KOPT-K1 (cell line): ENCODE measurements around the gene MAP2K5.

Experiments
- H3K27ac ChIP-seq: fragments of 200-600 bp; sonication (generic); 2 replicates; pipeline ENCODE4 v1.5.1; 2016; ENCODE audit warnings: antibody characterized with exemption, mild to moderate bottlenecking, low read depth, low read length; ENCODE audit not compliant: poor library complexity, severe bottlenecking
- H3K36me3 ChIP-seq: fragments of 200-600 bp; sonication (generic); 2 replicates; pipeline ENCODE4 v1.5.1; 2017; ENCODE audit warnings: antibody characterized with exemption, mild to moderate bottlenecking, low read length, moderate library complexity; ENCODE audit not compliant: insufficient read depth
- H3K9me3 ChIP-seq: fragments of 200-600 bp; sonication (generic); 2 replicates; pipeline ENCODE4 v1.5.1; 2017; ENCODE audit warnings: antibody characterized with exemption, low read length, mild to moderate bottlenecking; ENCODE audit not compliant: insufficient read depth, poor library complexity, severe bottlenecking

The MAP2K5 gene

DNA sequence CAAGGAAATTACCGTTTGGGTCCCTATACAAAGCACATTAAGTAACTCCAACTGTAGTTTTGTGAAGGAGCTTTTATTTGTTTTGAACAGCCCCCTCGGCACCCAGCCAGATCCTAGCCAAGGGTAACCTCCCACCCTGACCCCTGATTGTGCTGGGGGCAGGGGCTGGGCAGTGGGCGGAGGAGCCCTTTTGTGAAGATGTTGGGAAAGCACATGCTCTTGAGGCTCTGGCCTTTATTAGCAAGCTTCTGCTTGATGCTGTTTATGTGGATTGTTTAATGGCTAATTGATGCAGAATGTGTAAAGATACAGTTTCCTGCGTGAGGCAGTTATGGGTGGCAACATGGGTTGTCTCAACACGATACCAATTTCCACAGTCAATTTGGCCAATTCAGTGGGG, 136.5 kb downstream of the MAP2K5 start:
- Histone ChIP-seq H3K36me3 (no peaks in the 10 kb centered on the region), H3K9me3 (peaks cover 12% of the 10 kb centered on the region), H3K27ac (no peak overlapping the region)

GRCh38 chr15:67680641-67681040, 138.1 kb downstream of the MAP2K5 start:
- Histone ChIP-seq H3K27ac (no peak overlapping the region), H3K9me3 (peaks cover 27% of the 10 kb centered on the region), H3K36me3 (no peaks in the 10 kb centered on the region)

- Histone ChIP-seq H3K27ac (no peak overlapping the region), H3K36me3 (no peaks in the 10 kb centered on the region), H3K9me3 (peaks cover 30% of the 10 kb centered on the region)
These were observed 142.6 kb downstream of the MAP2K5 start for GRCh38 chr15:67685008-67685599.

DNA sequence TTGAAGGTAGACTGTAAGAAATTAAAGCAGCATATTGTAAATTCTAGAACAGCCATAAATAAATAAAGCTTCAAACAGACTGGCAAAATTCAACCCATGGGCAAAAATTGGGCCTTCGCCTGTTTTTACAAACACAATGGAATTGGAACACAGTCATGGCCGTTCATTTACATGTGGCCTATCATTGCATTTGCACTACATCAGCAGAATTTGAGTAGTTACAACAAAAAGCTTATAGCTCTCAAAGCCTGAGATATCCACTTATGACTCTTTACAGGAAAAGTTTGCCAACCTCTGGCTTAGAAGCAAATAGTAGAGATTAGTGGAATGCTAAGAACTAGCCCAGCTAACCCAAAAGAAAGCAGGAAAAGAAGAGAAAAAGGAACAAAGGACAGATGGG, 143.2 kb downstream of the MAP2K5 start:
- Histone ChIP-seq H3K9me3 (peaks cover 30% of the 10 kb centered on the region), H3K27ac (no peak overlapping the region)

DNA sequence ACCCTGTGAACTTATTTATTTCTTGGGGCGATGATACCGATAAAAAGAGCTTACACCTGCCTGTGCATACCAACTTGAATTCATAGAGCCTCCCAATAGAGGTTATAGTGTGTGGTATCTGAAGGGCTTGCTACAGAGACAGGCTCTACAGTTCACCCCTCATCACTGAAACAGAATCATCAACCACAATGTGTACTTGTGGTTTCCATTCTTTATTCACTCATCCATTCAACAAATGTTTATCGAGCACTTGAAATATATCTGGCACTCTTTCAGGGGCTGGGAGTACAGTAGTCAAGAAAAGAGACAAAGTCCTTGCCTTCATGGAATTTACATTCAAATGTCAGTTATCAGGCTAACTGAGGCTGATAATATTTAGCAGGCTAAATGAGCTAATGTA, 148.4 kb downstream of the MAP2K5 start:
- Histone ChIP-seq H3K36me3 (no peaks in the 10 kb centered on the region), H3K9me3 (peaks cover under 1% of the 10 kb centered on the region), H3K27ac (no peak overlapping the region)

More for the DNA sequence above, 143.2 kb downstream of the MAP2K5 start:
- H3K36me3 ChIP-seq: no peaks in the 10 kb centered on the region

DNA sequence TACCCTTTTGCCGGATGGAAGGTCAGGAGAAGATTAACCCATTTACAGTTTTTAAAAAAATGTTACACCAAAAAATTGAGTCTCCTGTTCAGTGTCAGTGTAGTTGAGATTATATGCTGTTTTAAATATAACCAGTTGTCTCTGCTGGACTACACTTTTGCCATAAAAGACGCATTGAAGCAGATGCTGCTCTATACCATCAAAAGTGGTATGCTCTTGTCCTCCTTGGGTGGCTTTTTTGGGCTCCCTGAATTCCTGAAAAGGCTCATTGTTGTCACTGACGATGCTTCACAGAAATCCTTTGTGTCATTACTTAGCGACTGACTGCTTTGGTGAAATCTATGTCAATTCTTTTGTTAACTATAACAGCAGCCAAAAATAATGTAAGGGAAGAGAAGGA, 148.9 kb downstream of the MAP2K5 start:
- Histone ChIP-seq H3K27ac (no peak overlapping the region), H3K9me3 (no peaks in the 10 kb centered on the region), H3K36me3 (no peaks in the 10 kb centered on the region)

- Histone ChIP-seq H3K27ac (no peak overlapping the region), H3K9me3 (no peaks in the 10 kb centered on the region), H3K36me3 (no peaks in the 10 kb centered on the region)
These were observed 150.1 kb downstream of the MAP2K5 start for GRCh38 chr15:67692573-67692972.

GRCh38 chr15:67696087-67696486, 153.6 kb downstream of the MAP2K5 start:
- no peak overlapping the region for H3K27ac ChIP-seq
- peaks cover 8% of the 10 kb centered on the region for H3K9me3 ChIP-seq
- H3K36me3 ChIP-seq: 0 out of 2 replicates have a peak, but pooled peaks cover 5% of the 10 kb centered on the region

- Histone ChIP-seq H3K9me3 (peaks cover 8% of the 10 kb centered on the region), H3K36me3 (peaks cover 10% of the 10 kb centered on the region; the same call in 1 of the 2 replicates), H3K27ac (no peak overlapping the region)
These were observed 157.5 kb downstream of the MAP2K5 start for GRCh38 chr15:67700023-67700422.

DNA sequence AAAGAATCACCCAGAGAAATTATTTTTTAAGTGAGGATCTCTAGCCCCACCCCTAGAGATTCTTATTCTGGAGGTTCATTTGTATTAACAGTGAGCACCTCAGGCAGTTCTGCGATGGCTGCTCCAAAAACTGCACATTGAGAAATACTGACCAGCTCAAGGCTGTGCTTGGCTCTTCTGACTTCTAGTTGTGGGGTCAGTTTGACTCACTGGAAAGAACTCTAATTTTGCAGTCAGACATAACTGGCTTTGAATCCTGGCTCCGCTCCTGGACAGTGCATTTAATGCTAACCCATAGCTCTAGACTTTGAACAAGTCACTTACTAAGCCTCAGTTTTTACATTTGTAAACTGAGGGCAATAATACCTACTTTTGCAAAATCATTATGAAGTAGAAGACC, 159.2 kb downstream of the MAP2K5 start:
- H3K9me3 ChIP-seq: peaks cover 8% of the 10 kb centered on the region
- H3K27ac ChIP-seq: no peak overlapping the region

DNA sequence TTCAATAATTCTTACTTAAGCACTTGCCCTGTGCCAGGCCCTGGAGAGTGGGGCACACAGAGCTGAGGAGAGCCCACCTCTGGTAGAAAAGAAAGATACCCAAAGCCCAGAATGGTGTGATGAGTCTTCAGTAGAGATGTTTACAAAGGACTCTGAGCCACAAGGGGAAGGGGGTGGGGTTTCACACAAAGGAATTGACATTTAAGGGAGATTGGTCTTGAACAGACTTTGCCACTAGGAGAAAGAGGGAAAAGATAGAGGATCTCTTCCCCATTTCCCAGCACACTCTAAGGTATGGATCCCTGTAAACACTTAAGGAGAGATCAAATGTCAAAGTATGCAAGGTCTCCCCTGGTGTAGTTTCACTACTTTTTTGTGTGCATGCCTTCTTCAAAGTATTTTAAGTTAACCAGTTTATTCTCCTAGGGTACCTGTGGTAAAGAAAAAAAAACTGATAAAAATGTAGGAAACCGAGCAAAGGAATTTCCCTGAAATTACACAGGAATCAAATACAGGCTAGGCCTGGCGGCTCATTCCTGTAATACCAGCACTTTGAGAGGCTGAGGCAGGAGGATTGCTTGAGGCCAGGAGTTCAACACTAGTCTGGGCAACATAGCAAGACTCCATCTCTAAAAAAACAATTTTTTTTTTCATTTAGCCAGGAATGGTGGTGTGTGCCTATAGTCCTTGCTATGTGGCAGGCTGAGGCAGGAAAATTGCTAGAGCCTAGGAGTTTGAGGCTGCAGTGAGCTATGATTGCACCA, 165.2 kb downstream of the MAP2K5 start:
- peaks cover 4% of the 10 kb centered on the region; the same call in 1 of the 2 replicates for H3K36me3 ChIP-seq
- H3K9me3 ChIP-seq: no peaks in the 10 kb centered on the region
- no peak overlapping the region for H3K27ac ChIP-seq

More for the DNA sequence above, 159.2 kb downstream of the MAP2K5 start:
- H3K36me3 ChIP-seq: peaks cover 10% of the 10 kb centered on the region; the same call in 1 of the 2 replicates

DNA sequence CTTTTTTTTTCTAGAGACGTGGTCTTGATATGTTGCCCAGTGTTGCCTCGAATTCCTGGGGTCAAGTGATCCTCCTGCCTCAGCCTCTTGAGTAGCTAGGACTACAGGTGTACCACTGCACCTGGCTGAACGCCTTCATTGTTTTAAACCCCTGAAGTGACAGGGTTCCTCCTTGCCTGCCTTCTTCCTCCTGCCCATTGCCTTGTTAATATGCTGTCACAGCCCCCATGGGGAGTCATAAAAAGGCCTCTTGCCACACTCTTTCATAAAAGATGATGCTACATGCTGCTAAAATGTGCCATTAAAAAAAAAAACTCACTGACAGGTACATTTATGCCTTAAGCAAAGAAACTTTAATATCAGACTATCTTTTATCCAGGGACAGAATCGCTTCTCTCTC, 166.0 kb downstream of the MAP2K5 start:
- peaks cover under 1% of the 10 kb centered on the region; the same call in 1 of the 2 replicates for H3K36me3 ChIP-seq
- H3K27ac ChIP-seq: no peak overlapping the region
- H3K9me3 ChIP-seq: no peaks in the 10 kb centered on the region

- no peaks in the 10 kb centered on the region for H3K9me3 ChIP-seq
These were observed 172.7 kb downstream of the MAP2K5 start for GRCh38 chr15:67715170-67715569.

GRCh38 chr15:67716171-67716570, 173.7 kb downstream of the MAP2K5 start:
- H3K36me3 ChIP-seq: no peaks in the 10 kb centered on the region
- H3K9me3 ChIP-seq: no peaks in the 10 kb centered on the region
- no peak overlapping the region for H3K27ac ChIP-seq

More at GRCh38 chr15:67715170-67715569, 172.7 kb downstream of the MAP2K5 start:
- Histone ChIP-seq H3K36me3 (no peaks in the 10 kb centered on the region), H3K27ac (no peak overlapping the region)

DNA sequence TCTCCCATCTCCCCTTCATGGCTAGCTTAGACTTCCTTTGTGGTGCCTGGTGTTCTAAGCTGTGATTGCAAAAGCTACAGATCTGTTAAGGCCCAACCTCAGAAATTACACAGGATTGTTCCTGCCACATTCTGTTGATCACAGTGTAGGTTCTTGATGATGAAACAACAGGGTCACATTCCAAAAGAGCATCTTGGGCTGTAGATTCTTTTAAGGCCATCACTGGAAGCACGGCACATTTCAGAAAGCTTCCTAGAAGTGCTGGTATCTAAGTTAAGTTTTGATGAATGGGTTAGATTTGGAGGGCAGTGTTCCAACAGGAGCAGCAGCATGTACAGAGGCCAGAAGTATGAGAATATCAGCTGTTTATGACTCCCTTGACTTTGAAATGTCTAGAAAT, 175.3 kb downstream of the MAP2K5 start:
- no peak overlapping the region for H3K27ac ChIP-seq
- no peaks in the 10 kb centered on the region for H3K36me3 ChIP-seq
- no peaks in the 10 kb centered on the region for H3K9me3 ChIP-seq
